HG02840 (cell line): ENCODE measurements around the gene CHD5.
"Not testable (repeated sequence)": the region's sequence is repeated elsewhere in the genome, so short reads cannot be mapped to it uniquely, and the experiment has no call there.

Experiments used
- ATAC-seq: cut with Tn5 transposase; IDR thresholded peaks from one replicate; pipeline ENCODE4 v1.9.1; 2021; ENCODE audit warnings: mild to moderate bottlenecking, moderate library complexity, moderate number of reproducible peaks; ENCODE audit not compliant: unreplicated experiment, low FRiP score

Gene CHD5

DNA sequence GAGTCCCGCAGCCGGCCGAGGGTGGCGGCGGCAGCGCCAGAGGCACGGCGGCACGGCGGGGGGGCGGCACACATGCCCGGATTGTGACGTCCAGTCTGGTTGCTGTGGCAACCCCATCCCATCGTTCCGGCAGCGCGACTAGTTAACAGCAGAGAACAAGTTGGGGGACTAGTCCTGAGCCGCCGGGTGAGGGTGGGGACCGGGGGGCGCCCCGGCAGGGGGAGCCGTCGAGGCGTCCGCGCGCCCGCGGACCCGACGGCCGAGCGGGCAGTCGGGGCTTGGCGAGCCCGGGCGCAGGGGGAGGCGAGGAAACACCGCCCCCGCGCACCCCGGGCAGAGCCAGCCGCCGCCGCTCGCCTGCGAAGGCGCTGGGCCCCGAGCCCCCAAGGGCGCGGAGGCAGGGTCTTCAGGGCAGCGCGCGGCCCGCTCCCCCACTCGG lies at the start of gene CHD5:
Gene CHD5, minus strand, starts transcription at position 54 of the 439 bp plus-strand sequence. CDS start 298 bp downstream, outside the sequence.
- no peak for ATAC-seq

GRCh38 chr1:6225651-6226050 lies 45.5 kb upstream of the CHD5 start:
- no peak for ATAC-seq

GRCh38 chr1:6224718-6225117 lies 44.6 kb upstream of the CHD5 start:
- no peak for ATAC-seq

GRCh38 chr1:6223617-6224016 lies 43.5 kb upstream of the CHD5 start:
- ATAC-seq, result no peak

GRCh38 chr1:6222636-6223035 lies 42.5 kb upstream of the CHD5 start:
- ATAC-seq, result no peak

GRCh38 chr1:6221210-6221784 lies 41.2 kb upstream of the CHD5 start:
- ATAC-seq, result no peak

DNA sequence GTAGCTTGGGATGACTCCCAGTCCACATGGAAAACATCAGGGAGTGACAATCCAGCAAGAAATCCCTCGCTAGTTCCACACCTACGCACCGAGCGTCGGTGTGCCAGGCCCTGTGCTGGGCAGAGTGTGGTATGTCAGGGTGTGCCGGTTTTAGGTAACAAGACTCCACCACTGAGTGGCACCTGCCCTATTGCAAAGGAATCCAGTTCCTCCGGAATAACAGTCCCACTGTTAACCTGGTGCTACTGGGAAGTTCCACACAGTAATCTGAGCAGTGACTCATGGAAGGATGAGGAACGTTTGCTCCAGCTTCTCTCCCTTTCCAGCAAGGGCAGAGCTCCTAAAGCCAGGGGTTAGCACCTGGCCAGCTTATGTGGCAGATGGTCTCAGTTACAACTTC lies 40.1 kb upstream of the CHD5 start:
- ATAC-seq, result no peak

GRCh38 chr1:6219641-6220040 lies 39.5 kb upstream of the CHD5 start:
- ATAC-seq, result not testable (repeated sequence)

GRCh38 chr1:6218375-6219164 lies 38.4 kb upstream of the CHD5 start:
- ATAC-seq, result no peak

DNA sequence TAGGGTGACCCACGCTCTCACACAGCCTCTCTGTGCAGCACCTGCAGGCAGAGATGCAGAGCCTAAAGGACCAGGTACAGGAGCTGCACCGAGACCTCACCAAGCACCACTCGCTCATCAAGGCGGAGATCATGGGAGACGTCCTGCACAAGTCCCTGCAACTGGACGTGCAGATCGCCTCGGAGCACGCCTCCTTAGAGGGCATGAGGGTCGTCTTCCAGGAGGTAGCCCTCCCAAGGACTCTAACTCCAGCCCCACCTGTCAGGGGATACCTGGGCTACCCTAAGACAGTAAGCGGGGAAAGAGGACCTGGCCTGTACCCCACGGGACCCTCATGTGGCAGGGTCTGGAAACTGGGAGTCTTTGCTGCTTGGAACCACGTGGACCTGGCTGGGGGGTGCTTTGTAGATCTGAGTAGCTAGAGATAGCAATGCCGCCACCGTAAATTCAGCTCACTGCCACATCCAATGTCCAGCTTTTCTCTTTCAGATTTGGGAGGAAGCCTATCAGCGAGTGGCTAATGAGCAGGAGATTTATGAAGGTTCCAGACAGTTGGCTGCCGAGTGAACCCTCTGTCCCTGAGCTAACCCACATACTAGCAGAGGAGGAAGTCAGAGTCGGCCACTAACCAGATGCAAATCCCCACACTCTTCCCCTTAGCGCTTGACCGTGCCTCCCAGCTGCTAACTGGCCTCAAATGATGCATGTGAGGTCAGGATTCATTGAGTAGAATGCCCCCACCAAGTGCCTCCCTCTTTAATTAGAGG lies 32.3 kb upstream of the CHD5 start:
- ATAC-seq, result no peak

- ATAC-seq, result no peak
Observed at GRCh38 chr1:6211731-6212130, 31.6 kb upstream of the CHD5 start.

DNA sequence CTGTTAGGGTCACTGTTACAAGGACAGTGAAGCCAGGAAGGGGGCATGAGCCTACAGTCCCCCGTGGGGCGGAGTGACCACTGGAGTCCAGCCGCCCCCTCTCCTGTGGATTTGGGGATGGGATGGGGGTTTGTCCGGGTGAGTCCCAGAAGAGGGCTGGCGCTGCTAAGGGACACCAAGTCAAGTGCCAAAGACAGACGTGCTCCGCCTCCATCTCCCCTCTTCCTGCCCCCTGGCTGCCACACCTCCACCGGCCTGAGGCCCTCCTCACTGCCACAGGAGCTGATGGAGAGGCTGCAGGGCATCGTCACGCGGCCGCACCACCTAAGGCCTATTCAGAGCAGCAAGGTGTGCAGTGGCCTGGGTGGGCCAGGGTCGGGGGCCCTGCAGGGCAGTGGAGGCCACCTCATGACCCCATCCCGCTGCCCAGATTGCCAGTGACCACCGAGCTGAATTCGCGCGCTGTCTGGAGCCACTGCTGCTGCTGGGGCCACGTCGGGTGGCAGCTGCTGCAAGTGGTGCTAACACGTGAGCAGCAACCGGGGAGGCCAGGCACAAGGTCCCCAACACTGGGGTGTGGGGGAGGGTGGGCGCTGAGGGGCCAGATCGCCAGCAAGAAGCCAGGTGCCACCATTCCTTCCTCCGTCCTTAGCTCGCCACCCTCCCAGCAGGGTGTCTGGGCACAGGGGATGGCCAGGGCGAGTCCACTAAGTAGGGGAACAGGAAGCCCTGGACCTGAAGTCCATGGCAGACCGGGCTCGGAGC lies 30.7 kb upstream of the CHD5 start:
- ATAC-seq, result no peak

- no peak for ATAC-seq
Observed at GRCh38 chr1:6209661-6210580, 29.8 kb upstream of the CHD5 start.

- ATAC-seq, result no peak
Observed at GRCh38 chr1:6208723-6209660, 28.9 kb upstream of the CHD5 start.

DNA sequence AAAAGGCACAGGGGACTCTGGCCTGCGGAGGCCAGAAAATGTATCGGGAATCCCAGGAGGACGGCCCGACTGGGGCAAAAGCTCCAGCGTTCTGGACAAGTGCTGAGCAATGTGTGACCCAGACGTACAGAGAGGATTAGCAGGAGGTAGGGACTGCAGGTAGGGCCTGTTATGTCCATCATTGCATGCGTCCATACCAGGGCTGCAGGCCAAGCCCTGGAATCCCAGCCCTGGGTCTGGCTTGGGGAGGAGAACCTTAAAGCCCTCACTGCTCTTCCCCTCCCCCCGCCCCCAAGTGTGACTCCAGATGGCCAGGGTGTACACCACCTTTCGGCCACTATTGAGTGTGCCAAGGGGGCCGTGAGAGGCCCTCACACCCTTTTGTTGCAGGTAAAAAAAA lies 27.8 kb upstream of the CHD5 start:
- no peak for ATAC-seq

DNA sequence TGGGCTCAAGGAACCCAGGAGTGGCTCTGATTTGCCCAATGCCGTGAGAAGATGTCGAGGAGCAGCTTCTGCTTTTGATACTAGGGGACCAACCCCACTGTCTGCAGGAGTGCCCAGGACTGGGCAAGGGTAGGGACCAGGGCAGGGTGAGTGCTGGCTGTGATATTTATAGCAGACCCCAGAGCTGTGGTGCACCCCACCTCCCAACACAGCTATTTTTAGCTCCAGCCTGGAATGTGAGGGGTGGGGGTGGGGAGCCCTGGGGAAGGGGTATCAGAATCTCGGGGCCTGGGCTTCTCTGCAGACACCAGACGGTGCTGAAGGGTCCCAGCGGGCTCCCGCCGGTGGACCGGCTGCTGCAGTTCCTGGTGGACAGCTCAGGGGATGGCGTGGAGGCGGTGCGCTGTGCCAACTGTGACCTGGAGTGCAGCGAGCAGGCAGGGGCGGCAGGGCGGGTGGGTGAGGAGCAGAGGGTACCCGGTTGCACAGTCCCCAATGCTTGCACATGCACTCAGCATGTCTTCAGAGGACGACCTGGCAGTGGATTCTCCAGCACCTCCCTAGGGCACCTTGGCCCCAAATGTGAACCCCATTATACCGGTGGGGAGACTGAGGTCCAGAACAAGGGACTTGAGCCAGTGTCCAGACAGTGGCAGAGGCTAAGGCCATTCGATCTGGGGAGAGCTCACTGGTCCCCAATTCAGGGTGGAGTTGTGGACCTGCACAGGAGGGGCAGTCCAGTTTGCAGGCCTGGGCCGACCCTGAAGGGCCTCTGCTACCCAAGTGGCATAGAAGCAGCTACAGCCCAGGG lies 27.2 kb upstream of the CHD5 start:
- ATAC-seq, result no peak

GRCh38 chr1:6206520-6206855 lies 26.4 kb upstream of the CHD5 start:
- ATAC-seq, result no peak
